ENCODE data around the gene ACOT9. TPM values are rescaled to one million over a fixed set of nuclear protein-coding genes. Genes with fewer than 3 reads are reported as not detected.

The ACOT9 gene
- polyA plus RNA-seq, 1 donor from 2014 or later, result 3.1 TPM

GRCh38 chrX:23659339-23659738, 83.7 kb downstream of the ACOT9 start:
- no peaks in the 10 kb centered on the region for H3K79me2 ChIP-seq (replicated peaks; ENCODE audit: insufficient read depth, low read length)
- TF ChIP-seq REST (IDR thresholded peaks at IDR 0.05; ENCODE audit: borderline replicate concordance) (no peak), RAD21 (conservative IDR thresholded peaks at IDR 0.05) (no peak), MXI1 (conservative IDR thresholded peaks at IDR 0.05; ENCODE audit: poor library complexity, severe bottlenecking) (no peak), CTCF (IDR thresholded peaks at IDR 0.05; ENCODE audit: poor library complexity, severe bottlenecking) (no peak), TAF1 (IDR thresholded peaks at IDR 0.05; ENCODE audit: low read depth) (no peak), SMC3 (conservative IDR thresholded peaks at IDR 0.05; ENCODE audit: poor library complexity) (no peak), EZH2 (IDR thresholded peaks at IDR 0.05; ENCODE audit: borderline replicate concordance, insufficient read depth, low read length, poor library complexity, severe bottlenecking) (no peak), EP300 (conservative IDR thresholded peaks at IDR 0.05; ENCODE audit: poor library complexity, severe bottlenecking) (no peak), POLR2AphosphoS5 (IDR thresholded peaks at IDR 0.05) (no peak)
- no peaks in the 10 kb centered on the region for H3K27me3 ChIP-seq (ENCODE audit: insufficient read depth, low read depth, low read length)
- no peaks in the 10 kb centered on the region for H3K36me3 ChIP-seq (ENCODE audit: insufficient read depth, low read length)
- no peak overlapping the region for H2AFZ ChIP-seq (ENCODE audit: low read depth, low read length)
- H3K4me2 ChIP-seq (ENCODE audit: low read length), result no peak overlapping the region
- no peak overlapping the region for H3K4me3 ChIP-seq (ENCODE audit: low read length)
- H3K9me3 ChIP-seq (ENCODE audit: low read length), result no peaks in the 10 kb centered on the region
- H3K27ac ChIP-seq (ENCODE audit: low read length), result no peak overlapping the region
- H3K9ac ChIP-seq (ENCODE audit: low read length), result no peak overlapping the region
- H4K20me1 ChIP-seq (ENCODE audit: insufficient read depth), result no peaks in the 10 kb centered on the region
- no peaks in the 10 kb centered on the region for H3K9me2 ChIP-seq (ENCODE audit: insufficient read depth, low read length)
- H3F3A ChIP-seq (ENCODE audit: insufficient read depth, low read length, poor library complexity, severe bottlenecking), result no peaks in the 10 kb centered on the region

DNA sequence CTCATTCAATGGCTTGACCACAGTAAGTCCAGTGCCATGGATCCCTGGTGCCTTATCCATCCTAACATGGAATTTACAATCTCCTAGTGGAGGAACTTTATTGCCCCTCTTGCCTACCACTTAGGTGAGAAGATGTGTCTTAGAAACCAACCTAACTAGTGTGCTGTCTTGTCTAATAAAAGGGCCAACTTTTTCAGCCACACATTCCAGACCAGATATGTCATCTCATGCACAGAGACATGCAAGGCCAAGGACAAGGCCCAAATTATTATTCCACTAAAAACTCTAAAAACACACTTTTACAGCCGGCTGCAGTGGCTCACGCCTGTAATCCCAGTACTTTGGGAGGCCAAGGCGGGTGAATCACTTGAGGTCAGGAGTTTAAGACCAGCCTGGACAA, 86.4 kb downstream of the ACOT9 start:
- no peaks in the 10 kb centered on the region for H4K20me1 ChIP-seq (ENCODE audit: insufficient read depth)
- H3K4me3 ChIP-seq (ENCODE audit: low read length), result no peak overlapping the region
- no peak overlapping the region for H3K4me2 ChIP-seq (ENCODE audit: low read length)
- H3K36me3 ChIP-seq (ENCODE audit: insufficient read depth, low read length), result no peaks in the 10 kb centered on the region
- H3K9me3 ChIP-seq (ENCODE audit: low read length), result no peaks in the 10 kb centered on the region
- no peaks in the 10 kb centered on the region for H3K9me2 ChIP-seq (ENCODE audit: insufficient read depth, low read length)
- H3K79me2 ChIP-seq (replicated peaks; ENCODE audit: insufficient read depth, low read length), result no peaks in the 10 kb centered on the region
- no peak for TF ChIP-seq EZH2 (IDR thresholded peaks at IDR 0.05; ENCODE audit: borderline replicate concordance, insufficient read depth, low read length, poor library complexity, severe bottlenecking)
- no peak for TF ChIP-seq SMC3 (conservative IDR thresholded peaks at IDR 0.05; ENCODE audit: poor library complexity)
- no peak for TF ChIP-seq TAF1 (IDR thresholded peaks at IDR 0.05; ENCODE audit: low read depth)
- H3K27me3 ChIP-seq (ENCODE audit: insufficient read depth, low read depth, low read length), result no peaks in the 10 kb centered on the region
- no peak overlapping the region for H2AFZ ChIP-seq (ENCODE audit: low read depth, low read length)
- H3K27ac ChIP-seq (ENCODE audit: low read length), result no peak overlapping the region
- no peaks in the 10 kb centered on the region for H3F3A ChIP-seq (ENCODE audit: insufficient read depth, low read length, poor library complexity, severe bottlenecking)
- H3K9ac ChIP-seq (ENCODE audit: low read length), result no peak overlapping the region

GRCh38 chrX:23656091-23656490, 87.0 kb downstream of the ACOT9 start:
- no peaks in the 10 kb centered on the region for H4K20me1 ChIP-seq (ENCODE audit: insufficient read depth)
- no peak for TF ChIP-seq MXI1 (conservative IDR thresholded peaks at IDR 0.05; ENCODE audit: poor library complexity, severe bottlenecking)
- TF ChIP-seq TAF1 (IDR thresholded peaks at IDR 0.05; ENCODE audit: low read depth), result no peak
- TF ChIP-seq CTCF (IDR thresholded peaks at IDR 0.05; ENCODE audit: poor library complexity, severe bottlenecking), result no peak
- TF ChIP-seq EP300 (conservative IDR thresholded peaks at IDR 0.05; ENCODE audit: poor library complexity, severe bottlenecking), result no peak
- no peak for TF ChIP-seq SMC3 (conservative IDR thresholded peaks at IDR 0.05; ENCODE audit: poor library complexity)
- H3K9me2 ChIP-seq (ENCODE audit: insufficient read depth, low read length), result no peaks in the 10 kb centered on the region
- no peak overlapping the region for H3K4me2 ChIP-seq (ENCODE audit: low read length)
- H3F3A ChIP-seq (ENCODE audit: insufficient read depth, low read length, poor library complexity, severe bottlenecking), result no peaks in the 10 kb centered on the region
- H3K79me2 ChIP-seq (replicated peaks; ENCODE audit: insufficient read depth, low read length), result no peaks in the 10 kb centered on the region
- H3K36me3 ChIP-seq (ENCODE audit: insufficient read depth, low read length), result no peaks in the 10 kb centered on the region
- no peak overlapping the region for H3K4me3 ChIP-seq (ENCODE audit: low read length)
- H3K9ac ChIP-seq (ENCODE audit: low read length), result no peak overlapping the region
- no peak overlapping the region for H2AFZ ChIP-seq (ENCODE audit: low read depth, low read length)
- no peaks in the 10 kb centered on the region for H3K9me3 ChIP-seq (ENCODE audit: low read length)
- no peaks in the 10 kb centered on the region for H3K27me3 ChIP-seq (ENCODE audit: insufficient read depth, low read depth, low read length)
- no peak overlapping the region for H3K27ac ChIP-seq (ENCODE audit: low read length)
